ENCODE results near the gene GRM4. TPM values are rescaled to one million over a fixed set of nuclear protein-coding genes. Genes with fewer than 3 reads are reported as not detected.
"Not testable (repeated sequence)": the region's sequence is repeated elsewhere in the genome, so short reads cannot be mapped to it uniquely, and the experiment has no call there.

The GRM4 gene
- polyA plus RNA-seq (ENCODE audit: insufficient read length), result 2.2 TPM

- DNase-seq (ENCODE audit: low read depth), result no peak
Measured at GRCh38 chr6:34146021-34146782, at the start of gene GRM4. TSS of gene GRM4 (minus strand) at chr6:34146087. CDS start at chr6:34133496, 12,591 bp downstream.

GRCh38 chr6:34194772-34195171 is 48.9 kb upstream of the GRM4 start:
- no peak for DNase-seq (ENCODE audit: low read depth)

GRCh38 chr6:34190504-34191122 is 44.7 kb upstream of the GRM4 start:
- DNase-seq (ENCODE audit: low read depth), result no peak

- peak; percentile 11 for DNase-seq (ENCODE audit: low read depth)
Measured at GRCh38 chr6:34189806-34190503, 44.1 kb upstream of the GRM4 start.

- DNase-seq (ENCODE audit: low read depth), result not testable (repeated sequence)
Measured at GRCh38 chr6:34184726-34185125, 38.8 kb upstream of the GRM4 start.

GRCh38 chr6:34182751-34183531 is 37.1 kb upstream of the GRM4 start:
- no peak for DNase-seq (ENCODE audit: low read depth)

- DNase-seq (ENCODE audit: low read depth), result no peak
Measured at GRCh38 chr6:34181908-34182307, 36.0 kb upstream of the GRM4 start.

- no peak for DNase-seq (ENCODE audit: low read depth)
Measured at GRCh38 chr6:34179106-34179720, 33.3 kb upstream of the GRM4 start.

GRCh38 chr6:34178357-34179105 is 32.6 kb upstream of the GRM4 start:
- no peak for DNase-seq (ENCODE audit: low read depth)

GRCh38 chr6:34177181-34177591 is 31.3 kb upstream of the GRM4 start:
- no peak for DNase-seq (ENCODE audit: low read depth)

- no peak for DNase-seq (ENCODE audit: low read depth)
Measured at GRCh38 chr6:34176261-34177031, 30.6 kb upstream of the GRM4 start.

GRCh38 chr6:34174846-34175399 is 29.0 kb upstream of the GRM4 start:
- no peak for DNase-seq (ENCODE audit: low read depth)

GRCh38 chr6:34172961-34173775 is 27.3 kb upstream of the GRM4 start:
- DNase-seq (ENCODE audit: low read depth), result no peak

GRCh38 chr6:34170346-34170745 is 24.5 kb upstream of the GRM4 start:
- DNase-seq (ENCODE audit: low read depth), result no peak

- DNase-seq (ENCODE audit: low read depth), result no peak
Measured at GRCh38 chr6:34169897-34170296, 24.0 kb upstream of the GRM4 start.

GRCh38 chr6:34161857-34162515 is 16.1 kb upstream of the GRM4 start:
- no peak for DNase-seq (ENCODE audit: low read depth)

GRCh38 chr6:34159844-34160243 is 14.0 kb upstream of the GRM4 start:
- no peak for DNase-seq (ENCODE audit: low read depth)

- no peak for DNase-seq (ENCODE audit: low read depth)
Measured at GRCh38 chr6:34158876-34159275, 13.0 kb upstream of the GRM4 start.
